ENCODE measurements around the gene SUV39H1.
"Not testable (repeated sequence)": the region's sequence is repeated elsewhere in the genome, so short reads cannot be mapped to it uniquely, and the experiment has no call there.

The SUV39H1 gene

DNA sequence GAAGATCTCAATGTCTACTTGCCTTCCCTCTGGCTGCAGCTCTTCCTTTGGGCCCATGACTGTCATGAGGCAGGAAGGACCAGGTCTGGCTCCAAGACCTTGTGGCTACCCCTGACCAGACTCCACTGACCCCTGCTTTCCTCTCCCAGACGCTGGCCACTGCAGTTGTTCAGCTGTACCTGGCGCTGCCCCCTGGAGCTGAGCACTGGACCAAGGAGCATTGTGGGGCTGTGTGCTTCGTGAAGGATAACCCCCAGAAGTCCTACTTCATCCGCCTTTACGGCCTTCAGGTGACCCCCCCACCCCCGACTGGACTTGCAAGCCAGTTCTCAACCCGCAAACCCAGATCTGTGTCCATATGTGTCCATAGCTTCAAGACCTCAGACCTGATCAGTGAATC lies 12.4 kb upstream of the SUV39H1 start:
- Histone ChIP-seq H3K27me3 (no peaks in the 10 kb centered on the region), H3K36me3 (peaks cover 40% of the 10 kb centered on the region), H3K27ac (peak overlapping the region; percentile 99), H3K4me1 (ENCODE audit: control insufficient read depth in 1 of 2, insufficient read depth in 1 of 2, low read depth in 1 of 2, low read length in 1 of 2) (peaks cover 64 to 88% of the 10 kb centered on the region in 2 experiments), H3K9me3 (no peaks in the 10 kb centered on the region), H3K4me3 (ENCODE audit: low read depth in 1 of 2, low read length in 1 of 2) (peak overlapping the region; percentile 68 to 86)
- TF ChIP-seq CTCF (IDR thresholded peaks at IDR 0.05), result no peak

DNA sequence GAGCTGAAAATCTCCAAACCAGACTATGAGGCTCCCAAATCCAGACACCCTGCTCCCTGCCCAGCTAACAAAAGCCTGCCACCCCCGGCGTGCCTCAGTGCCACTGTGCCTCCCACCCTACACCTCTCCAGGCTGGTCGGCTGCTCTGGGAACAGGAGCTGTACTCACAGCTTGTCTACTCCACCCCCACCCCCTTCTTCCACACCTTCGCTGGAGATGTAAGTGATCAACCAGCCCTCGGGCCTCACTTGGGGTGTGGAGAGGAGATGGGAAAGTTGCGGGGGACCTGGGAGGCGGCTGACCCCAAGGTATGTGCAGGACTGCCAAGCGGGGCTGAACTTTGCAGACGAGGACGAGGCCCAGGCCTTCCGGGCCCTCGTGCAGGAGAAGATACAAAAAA lies 11.1 kb upstream of the SUV39H1 start:
- Histone ChIP-seq H3K9me3 (no peaks in the 10 kb centered on the region), H3K36me3 (peaks cover 53% of the 10 kb centered on the region), H3K4me1 (ENCODE audit: control insufficient read depth in 1 of 2, insufficient read depth in 1 of 2, low read depth in 1 of 2, low read length in 1 of 2) (peaks cover 51 to 75% of the 10 kb centered on the region in 2 experiments), H3K4me3 (ENCODE audit: low read depth in 1 of 2, low read length in 1 of 2) (peak overlapping the region; percentile 68 to 86), H3K27ac (peak overlapping the region; percentile 99), H3K27me3 (no peaks in the 10 kb centered on the region)
- no peak for TF ChIP-seq CTCF (IDR thresholded peaks at IDR 0.05)

GRCh38 chrX:48688531-48689150 lies 7.9 kb upstream of the SUV39H1 start:
- Histone ChIP-seq H3K4me3 (ENCODE audit: low read depth in 1 of 2, low read length in 1 of 2) (no peak overlapping the region), H3K27ac (peak overlapping the region; percentile 99), H3K4me1 (ENCODE audit: control insufficient read depth in 1 of 2, insufficient read depth in 1 of 2, low read depth in 1 of 2, low read length in 1 of 2) (peaks cover 38 to 60% of the 10 kb centered on the region in 2 experiments), H3K9me3 (no peaks in the 10 kb centered on the region), H3K27me3 (no peaks in the 10 kb centered on the region), H3K36me3 (peaks cover 66% of the 10 kb centered on the region)
- no peak for TF ChIP-seq CTCF (IDR thresholded peaks at IDR 0.05)

DNA sequence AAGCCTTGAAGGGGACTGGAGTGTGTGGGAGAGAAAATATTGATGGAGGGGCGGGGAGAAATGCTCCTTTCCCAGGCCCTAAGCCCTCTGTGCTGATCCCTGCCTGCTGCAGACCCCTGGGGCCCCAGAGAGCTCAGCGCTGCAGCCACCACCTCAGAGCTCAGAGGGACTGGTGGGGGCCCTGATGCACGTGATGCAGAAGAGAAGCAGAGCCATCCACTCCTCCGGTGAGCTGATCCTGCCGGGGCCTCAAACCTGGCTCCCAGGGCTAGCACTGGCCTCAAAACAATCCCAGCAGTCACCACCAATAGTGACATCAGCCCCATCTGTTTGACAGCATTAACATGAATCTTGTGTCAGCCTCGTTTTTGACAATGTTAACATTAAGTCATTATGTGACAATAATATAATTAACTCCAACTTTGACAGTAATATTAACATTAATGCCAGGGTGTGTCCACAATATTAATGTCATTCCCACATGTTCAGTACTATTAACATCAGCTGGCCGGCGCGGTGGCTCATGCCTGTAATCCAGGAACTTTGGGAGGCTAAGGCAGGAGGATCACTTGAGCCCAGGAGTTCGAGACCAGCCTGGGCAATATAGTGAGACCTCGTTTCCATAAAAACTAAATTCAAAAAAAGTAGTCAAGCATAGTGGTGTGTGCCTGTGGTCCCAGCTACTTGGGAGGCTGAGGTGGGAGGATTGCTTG lies 7.2 kb upstream of the SUV39H1 start:
- no peak for TF ChIP-seq CTCF (IDR thresholded peaks at IDR 0.05)
- Histone ChIP-seq H3K27me3 (no peaks in the 10 kb centered on the region), H3K36me3 (peaks cover 66% of the 10 kb centered on the region), H3K27ac (peak overlapping the region; percentile 99), H3K4me1 (ENCODE audit: control insufficient read depth in 1 of 2, insufficient read depth in 1 of 2, low read depth in 1 of 2, low read length in 1 of 2) (peaks cover 40 to 60% of the 10 kb centered on the region in 2 experiments), H3K9me3 (no peaks in the 10 kb centered on the region), H3K4me3 (ENCODE audit: low read depth in 1 of 2, low read length in 1 of 2) (no peak overlapping the region)

DNA sequence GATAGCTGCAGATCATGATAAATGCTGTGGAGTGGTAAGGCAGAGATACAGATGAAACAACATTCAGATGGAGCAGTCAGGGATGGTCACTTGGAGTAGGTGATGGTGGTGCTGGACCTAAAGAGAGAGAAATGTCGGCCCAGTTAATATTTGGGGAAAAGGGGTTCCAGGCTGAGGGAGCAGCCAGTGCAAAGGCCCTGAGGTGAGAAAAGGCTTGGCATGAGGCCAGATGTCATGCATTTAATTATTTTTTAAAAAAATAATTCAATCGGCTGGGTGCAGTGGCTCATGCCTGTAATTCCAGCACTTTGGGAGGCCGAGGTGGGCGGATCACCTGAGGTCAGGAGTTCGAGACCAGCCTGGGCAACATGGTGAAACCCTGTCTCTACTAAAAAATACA lies 4.8 kb upstream of the SUV39H1 start:
- H3K36me3 ChIP-seq, result peaks cover 49% of the 10 kb centered on the region
- not testable (repeated sequence) for H3K9me3 ChIP-seq; H3K4me3 ChIP-seq (ENCODE audit: low read depth in 1 of 2, low read length in 1 of 2); H3K27me3 ChIP-seq
- H3K27ac ChIP-seq, result peak overlapping the region; percentile 99
- H3K4me1 ChIP-seq (ENCODE audit: control insufficient read depth in 1 of 2, insufficient read depth in 1 of 2, low read depth in 1 of 2, low read length in 1 of 2), result peaks cover 31 to 52% of the 10 kb centered on the region in 2 experiments
